Kidney capillary endothelial cell (primary cell): ENCODE data around the gene KIF5B.
A peak's percentile ranks its signal among the peaks of the same experiment; 100 is the strongest.
"Not testable (repeated sequence)": the region's sequence is repeated elsewhere in the genome, so short reads cannot be mapped to it uniquely, and the experiment has no call there.

Experiments used
- DNase-seq: peaks from one replicate; pipeline ENCODE4 v3.0.0-alpha.2; 2018; ENCODE audit warnings: low spot score

The KIF5B gene

DNA sequence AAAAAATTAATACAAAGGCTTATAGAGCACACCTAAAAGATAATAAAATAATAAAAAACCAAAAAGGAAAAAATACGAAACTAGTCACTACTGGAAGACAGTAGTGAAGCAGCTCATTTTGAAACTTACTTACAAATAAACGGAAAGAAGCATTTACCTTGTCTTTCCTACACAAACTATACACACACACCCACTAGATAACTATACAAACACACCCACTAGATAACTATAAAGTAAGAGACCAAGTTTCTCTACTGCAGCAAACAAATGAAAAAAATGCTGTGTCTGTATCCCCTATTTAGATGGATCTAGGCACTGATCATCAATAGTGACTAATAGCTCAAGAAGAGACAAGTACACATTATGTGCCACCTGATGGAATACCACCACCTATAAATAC lies 49.2 kb downstream of the KIF5B start:
- no peak for DNase-seq

DNA sequence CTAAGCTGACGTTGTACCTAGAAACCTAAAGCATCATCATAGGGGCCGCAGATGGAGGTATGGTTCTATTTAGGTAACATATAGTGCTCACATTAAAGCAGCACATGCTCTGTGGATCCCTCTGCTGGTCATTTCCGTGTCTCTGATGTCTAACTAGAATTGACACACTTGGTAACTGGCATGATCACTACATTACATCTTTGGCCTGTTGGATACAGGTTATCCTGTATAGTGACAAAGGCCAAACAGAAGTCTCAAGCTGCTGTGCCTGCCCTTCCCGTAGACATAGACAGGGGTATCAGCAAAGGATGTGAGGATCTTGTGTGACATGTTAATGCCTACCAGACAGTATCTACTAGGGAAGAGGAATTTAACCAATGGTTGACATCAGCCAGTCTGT lies 51.2 kb downstream of the KIF5B start:
- DNase-seq: peak; percentile 30

DNA sequence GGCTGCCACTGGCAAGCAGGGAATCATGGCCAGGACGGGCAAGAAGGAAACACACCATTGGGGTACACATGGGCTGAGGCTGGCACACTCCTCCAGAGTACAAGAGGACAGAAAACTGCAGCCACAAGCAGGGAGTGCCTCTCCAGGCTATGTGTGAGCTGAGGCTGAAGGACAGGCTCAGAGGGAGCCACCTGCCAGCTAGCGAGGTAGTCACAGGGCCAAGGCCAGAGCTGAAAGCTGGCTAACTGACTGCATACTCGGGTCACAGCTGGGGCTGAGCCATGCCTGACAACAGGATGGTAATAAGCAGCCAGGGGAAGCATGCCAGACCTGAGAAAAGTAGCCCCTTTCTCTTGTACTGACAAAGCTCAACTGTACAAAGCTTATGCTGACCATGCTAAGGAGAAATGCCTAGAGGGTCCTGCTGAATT lies 52.0 kb downstream of the KIF5B start:
- DNase-seq: no peak

DNA sequence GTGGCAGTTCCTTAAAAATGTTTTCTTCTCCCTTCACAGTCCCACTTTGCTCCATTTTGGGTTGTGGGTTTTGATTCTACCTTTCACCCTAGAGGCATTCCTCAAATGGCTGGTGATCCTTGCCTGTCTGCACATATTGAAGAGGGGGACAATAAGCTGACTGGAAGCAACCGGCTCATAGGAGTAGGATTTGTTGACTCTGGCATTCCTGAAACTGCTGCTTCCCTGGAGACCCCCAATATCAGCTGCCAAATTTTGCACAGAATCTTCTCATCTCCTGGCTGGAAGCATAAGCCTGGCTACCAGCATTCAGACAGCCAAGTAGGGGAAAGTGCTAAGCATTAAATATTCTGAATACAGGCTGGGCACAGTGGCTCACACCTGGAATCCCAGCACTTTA lies 53.7 kb downstream of the KIF5B start:
- DNase-seq: no peak

DNA sequence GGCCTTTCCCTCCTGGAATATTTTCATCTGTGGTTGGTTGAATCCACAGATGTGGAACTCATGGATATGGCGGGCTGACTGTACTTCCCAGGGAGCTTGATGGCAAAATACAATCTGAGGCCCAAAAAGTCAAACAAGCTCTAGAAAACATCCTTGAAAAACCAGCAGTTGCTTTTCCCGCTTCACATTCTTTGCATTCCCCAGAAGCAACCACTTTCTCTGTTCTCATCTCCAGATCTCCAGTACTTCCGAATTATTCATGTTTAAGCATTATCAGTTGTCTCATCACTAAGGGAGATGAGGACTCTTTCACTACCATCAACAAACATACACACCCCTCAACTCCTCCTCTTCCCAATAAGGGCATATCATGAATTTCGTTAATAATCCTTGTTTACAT lies 55.3 kb downstream of the KIF5B start:
- no peak for DNase-seq

DNA sequence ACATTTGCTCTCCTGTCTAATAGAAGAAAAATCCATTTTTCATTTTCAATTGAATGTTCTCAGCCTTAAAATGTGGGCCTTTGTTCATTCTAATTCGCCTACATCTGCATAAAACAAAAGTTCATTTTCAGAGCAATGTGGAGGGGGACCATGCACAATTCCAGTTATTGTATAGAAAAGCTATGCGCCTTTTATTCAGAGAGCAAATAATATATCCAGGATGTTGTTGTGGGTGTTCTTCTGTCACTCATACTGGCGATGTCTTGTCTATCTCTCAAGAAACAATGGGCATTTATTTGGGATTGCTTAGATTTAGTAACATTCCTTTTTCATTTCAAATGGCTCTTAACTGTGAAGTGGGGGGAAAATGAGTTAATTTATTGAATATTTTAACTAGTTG lies 56.4 kb downstream of the KIF5B start:
- no peak for DNase-seq

DNA sequence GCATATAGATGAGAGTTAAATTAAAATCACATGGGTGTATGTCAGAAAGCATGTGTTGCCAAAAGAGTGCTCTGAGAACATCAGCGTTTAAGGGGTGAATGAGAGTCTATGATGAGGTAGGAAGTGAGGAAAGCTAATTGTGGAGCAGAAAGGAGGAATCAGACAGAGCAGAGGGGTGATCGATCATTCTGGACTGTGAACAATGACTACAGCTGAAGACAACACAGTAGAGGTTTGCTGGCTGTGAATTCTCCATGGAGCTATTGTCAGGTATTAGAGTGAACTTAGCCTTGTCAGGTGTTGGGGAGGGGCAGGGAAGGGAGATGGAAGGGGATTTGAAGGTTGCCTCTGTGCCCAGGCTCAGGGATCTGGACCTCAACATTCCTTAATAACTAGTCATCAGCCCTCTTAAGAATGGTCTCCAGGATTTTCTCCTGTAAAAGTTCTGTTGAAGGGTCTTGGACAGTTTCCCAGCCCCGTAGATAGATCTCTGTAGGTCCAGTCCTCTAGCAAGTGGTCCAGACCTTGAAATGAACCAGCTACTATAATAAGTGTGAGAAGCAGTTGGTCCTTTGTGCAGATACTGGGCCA lies 57.1 kb downstream of the KIF5B start:
- no peak for DNase-seq

DNA sequence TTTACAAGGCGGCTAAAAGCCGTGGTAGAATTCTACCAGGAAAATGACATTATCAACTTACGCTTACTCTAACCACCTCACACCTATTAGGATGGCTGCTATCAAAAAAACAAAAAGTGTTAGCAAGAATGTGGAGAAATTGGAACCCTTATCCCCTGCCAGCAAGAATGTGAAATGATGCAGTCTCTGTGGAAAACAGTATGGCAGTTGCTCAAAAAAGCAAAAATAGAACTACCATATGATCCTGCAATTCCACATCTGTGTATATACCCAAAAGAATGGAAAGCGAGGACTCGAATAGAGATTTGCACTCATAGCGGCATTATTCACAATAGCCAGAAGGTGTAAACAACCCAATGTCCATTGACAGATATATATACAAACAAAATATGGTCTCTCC lies 61.3 kb downstream of the KIF5B start:
- DNase-seq: no peak

DNA sequence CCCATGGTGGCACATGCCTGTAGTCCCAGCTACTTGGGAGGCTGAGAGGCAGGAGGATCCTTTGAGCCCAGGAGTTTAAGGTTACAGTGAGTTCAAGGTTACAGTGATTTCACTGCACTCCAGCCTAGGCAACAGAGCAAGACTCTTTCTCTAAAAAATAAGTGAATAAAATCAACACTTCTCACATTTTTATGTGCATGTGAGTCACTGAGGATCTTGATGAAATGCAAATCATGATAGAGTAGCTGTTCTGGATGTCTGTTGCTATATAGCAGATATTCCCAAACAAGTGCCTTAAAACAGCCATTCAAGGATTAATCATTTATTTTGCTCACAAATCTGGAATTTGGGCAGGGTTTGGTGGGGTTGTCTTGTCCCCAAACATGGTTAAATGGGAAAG lies 65.3 kb downstream of the KIF5B start:
- DNase-seq: no peak

DNA sequence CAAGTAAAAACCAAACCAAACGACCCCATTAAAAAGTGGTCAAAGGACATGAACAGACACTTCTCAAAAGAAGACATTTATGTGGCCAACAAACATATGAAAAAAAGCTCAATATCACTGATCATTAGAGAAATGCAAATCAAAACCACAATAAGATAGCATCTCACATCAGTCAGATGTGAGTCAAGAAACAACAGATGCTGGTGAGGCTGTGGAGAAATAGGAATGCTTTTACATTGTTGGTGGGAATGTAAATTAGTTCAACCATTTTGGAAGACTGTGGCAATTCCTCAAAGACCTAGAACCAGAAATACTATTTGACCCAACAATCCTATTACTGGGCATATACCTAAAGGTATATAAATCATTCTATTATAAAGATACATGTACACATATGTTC lies 68.4 kb downstream of the KIF5B start:
- DNase-seq: not testable (repeated sequence)

DNA sequence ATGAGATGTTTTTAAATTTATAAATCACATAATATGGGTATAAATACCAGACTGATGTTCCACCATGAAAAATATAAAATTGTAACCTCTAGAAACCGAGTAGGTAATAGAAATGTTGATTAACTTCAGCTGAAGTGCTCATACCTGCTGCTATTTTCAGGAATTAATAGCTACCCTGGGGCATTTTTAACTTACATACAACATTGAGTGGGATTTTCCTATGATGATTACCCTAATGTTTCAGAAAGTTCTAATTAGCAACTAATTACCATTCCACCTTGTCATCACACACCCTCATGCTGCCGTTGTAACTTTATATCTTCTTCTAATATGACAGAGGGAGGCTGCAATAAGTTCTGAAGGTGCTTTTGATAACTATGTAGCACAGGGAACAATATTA lies 74.1 kb downstream of the KIF5B start:
- DNase-seq: no peak

DNA sequence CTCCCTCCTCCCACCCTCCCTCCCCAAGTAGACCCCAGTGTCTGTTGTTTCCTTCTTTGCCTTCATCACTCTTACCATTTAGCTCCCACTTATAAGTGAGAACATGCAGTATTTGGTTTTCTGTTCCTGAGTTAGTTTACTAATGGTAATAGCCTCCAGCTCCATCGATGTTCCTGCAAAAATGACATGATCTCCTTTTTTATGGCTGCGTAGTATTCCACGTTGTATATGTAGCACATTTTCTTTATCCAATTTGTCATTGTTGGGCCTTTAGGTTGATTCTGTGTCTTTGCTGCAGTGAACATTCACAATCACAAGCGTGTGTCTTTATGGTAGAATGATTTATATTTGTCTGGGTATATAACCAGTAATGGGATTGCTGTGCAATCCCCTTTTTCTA lies 75.8 kb downstream of the KIF5B start:
- DNase-seq: no peak

DNA sequence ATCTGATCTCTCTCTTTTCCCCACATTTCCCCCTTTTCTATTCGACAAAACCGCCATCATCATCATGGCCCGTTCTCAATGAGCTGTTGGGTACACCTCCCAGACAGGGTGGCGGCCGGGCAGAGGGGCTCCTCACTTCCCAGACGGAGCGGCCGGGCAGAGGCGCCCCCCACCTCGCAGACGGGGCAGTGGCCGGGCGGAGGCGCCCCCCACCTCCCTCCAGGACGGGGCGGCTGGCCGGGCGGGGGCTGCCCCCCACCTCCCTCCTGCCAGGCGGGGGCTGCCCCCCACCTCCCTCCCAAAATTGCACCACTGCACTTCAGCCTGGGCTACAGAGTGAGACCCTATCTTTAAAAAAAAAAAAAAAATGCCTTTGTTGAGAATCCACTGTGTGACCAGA lies 77.2 kb downstream of the KIF5B start:
- DNase-seq: not testable (repeated sequence)

DNA sequence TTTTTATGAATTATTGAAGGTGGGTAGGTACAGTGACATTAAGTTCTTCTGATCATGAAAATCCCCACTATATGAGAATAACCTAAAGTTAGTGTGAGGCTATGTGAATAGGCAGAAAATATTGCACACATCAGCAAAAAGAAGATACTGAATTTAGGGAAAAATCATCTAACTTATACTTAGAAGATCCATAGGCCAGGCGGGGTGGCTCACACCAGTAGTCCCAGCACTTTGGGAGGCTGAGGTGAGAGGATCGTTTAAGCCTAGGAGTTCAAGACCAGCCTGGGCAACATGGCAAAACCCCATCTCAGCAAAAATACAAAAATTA lies 78.1 kb downstream of the KIF5B start:
- no peak for DNase-seq

DNA sequence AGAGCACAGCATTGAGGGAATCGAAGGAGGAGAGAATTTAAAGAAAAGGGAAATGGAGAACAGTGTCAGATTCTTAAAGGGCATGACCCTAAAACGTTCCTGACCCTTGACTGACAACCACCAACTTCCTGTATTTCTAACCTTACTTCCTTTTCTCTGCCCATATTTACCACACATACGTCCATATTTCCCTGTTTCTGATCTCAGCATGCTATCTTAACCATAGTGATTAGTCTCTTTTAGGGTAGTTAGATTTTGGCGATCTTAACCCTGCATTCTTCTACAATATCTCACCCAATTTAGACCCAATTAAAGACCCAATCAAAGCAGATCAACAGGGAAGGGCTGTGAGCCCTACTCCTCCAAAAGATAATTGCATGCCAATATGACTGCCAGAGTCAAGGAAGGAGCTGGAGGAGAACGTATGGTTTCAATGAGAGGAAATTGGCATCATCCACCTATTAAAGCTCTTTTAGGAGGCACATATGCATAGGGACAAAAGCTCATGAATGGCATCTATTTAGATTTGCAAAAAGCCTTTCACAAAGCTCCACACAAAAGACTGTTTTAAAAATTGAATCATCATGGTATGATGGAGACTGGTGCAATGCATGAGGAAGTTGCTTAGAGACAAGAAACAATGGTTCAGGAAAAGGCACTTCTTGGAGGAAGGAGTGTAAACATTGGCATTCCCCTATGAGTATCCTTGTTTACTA lies 78.6 kb downstream of the KIF5B start:
- peak; percentile 89 for DNase-seq

DNA sequence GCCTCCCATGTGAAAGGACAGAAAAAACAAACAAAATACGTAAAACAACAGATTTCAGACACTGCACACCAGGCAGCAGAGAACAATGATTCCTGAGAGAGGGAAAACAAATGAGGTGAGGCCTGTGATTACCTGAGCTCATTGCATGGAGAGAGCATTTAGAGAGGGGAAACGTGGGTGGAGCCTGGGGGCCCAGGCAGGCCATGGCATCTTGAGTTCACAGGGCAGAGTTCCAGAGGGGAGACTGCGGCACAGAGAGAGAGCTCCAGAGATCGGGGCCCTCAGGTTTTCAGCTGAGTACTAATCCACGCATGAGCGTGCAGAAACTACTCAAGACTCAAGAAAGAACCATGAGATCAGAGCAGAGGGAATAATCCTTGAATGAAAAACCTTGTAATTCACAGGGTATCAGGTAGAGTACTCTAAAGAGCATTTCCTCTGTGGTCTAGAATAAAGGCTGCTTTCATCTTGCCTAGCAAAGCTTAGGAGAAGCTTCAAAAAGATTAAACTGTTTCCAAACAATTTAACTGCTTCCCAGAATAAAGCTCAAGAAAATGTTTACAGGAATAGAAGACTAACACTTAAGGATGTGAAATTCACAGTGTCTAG lies 81.0 kb downstream of the KIF5B start:
- no peak for DNase-seq

DNA sequence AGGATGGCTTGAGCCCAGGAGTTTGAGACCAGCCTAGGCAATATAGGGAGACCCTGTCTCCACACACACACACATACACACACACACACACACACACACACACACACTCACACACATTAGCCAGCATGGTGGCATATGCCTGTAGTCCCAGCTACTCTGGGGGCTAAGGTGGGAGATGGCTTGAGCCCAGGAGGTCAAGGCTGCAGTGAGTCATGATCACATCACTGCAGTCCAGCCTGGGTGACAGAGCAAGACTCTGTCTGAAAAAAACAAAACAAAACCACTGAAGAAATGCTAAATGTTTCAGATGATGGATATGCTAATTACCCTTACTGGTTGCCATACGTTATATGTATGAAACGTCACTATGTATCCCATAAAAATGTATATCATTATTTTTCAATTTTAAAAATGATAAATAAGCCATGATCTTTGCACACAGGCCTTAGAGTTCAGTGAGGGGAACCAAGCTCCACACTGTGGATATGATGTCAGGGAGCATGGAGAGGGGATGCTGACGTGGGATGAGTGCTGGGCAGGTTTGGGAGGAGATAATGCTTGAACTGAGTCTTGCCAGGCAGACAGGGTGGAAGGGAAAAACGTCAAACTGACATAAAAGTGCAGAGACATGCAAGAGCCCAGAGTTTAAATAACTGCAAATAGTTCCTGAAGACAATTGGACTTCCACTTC lies 81.6 kb downstream of the KIF5B start:
- no peak for DNase-seq

DNA sequence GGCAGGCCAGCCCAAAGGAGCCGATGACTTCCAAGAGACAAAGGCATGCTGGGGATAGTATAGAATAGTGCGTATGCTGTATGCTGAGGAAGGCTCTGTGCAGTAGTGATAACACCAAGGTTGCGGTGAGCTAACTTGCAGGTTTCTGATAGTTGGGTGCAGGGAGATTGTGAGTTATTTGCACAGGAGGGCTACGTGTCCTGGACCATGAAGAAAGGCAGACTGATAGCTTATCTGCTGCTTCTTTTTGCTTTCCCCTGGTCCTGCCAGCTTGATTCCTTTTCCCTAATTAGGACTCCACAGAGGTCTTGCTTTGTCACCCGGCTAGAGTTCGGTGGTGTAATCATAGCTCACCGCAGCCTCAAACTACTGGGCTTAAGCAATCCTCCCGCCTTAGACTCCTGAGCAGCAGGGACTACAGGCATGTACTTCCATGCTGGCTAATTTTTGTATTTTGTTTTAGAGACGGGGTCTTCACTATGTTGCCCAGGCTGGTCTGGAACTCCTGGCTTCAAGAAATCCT lies 83.6 kb downstream of the KIF5B start:
- DNase-seq: no peak

DNA sequence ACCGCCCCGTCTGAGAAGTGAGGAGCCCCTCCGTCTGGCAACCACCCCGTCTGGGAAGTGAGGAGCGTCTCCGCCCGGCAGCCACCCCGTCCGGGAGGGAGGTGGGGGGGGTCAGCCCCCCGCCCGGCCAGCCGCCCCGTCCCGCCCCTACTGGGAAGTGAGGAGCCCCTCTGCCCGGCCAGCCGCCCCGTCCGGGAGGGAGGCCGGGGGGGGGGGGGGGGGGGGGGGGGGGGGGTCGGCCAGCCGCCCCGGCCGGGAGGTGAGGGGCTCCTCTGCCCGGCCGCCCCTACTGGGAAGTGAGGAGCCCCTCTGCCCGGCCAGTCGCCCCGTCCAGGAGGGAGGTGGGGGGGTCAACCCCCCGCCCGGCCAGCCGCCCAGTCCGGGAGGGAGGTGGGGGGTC lies 86.4 kb downstream of the KIF5B start:
- DNase-seq: not testable (repeated sequence)

DNA sequence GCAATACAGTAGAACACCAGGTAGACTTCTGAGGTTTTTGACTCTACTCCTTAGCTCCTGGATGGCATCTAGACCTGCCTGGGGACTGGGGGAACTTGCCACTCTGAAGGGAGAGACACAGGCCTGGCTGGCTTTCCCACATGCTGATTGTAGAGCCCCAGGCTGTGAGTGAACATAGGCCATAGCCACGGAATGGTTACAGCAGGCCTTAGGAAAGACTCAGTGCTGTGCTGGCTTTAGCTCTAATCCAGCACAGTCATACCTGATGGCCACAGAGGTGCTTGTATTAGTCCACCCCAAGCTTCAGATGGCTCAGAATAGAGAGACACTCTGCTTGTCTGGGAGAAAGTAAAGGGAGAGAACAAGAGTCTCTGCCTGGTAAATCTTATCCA lies 92.6 kb downstream of the KIF5B start:
- no peak for DNase-seq

DNA sequence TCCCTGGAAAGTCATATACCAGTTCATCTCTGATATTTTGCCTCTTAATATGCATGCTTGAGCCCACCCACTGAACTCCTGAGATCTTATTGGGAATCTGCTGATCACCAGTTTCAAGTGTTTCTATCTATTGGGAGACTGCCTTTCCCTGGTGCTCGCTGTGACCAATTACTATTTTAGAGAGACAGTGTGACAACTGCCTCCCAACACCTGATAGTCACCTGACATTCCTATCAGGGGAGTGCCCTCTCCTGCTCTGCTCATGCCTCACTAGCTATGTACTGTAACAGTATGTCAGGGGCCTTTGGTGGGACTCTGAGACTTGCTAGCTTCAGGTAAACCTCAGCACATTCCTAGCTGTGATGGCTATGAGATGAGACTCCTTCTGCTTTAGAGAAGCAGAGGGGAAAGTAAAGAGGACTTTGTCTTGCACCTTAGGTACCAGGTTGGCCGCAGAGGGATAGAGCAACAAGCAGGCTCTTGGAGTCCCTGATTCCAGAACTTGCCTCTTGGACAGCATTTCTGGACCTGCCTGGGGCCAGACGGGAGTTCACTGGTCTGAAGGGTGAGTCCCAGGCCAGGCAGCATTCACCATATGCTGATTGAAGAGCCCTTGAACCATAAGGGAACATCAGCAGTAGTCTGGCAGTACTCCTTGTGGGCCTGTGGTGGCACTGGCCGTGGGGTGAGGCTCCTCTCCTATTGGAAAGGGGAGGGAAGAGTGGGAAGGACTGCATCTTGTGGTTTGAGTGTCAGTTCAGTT lies 93.2 kb downstream of the KIF5B start:
- no peak for DNase-seq
